Stimulated activated naive CD8-positive, alpha-beta T cell treated with anti-CD3 and anti-CD28 coated beads, Interleukin-15, Interleukin-2, amounts not matched to agents 100 ng/mL and 50 ng/mL, for 24 hours (primary cell): ENCODE measurements around the gene POLE.
A peak's percentile ranks its signal among the peaks of the same experiment; 100 is the strongest.

ENCODE experiments used
- H3K27ac Mint-ChIP-seq: one replicate; pipeline ENCODE4 v1.8.0; 2021; ENCODE audit warnings: mild to moderate bottlenecking, mixed read lengths
- H3K27me3 Mint-ChIP-seq: one replicate; pipeline ENCODE4 v1.8.0; 2021; ENCODE audit warnings: mixed read lengths
- H3K36me3 Mint-ChIP-seq: one replicate; pipeline ENCODE4 v1.8.0; 2021; ENCODE audit warnings: low read depth, mixed read lengths
- H3K4me1 Mint-ChIP-seq: one replicate; pipeline ENCODE4 v1.8.0; 2021; ENCODE audit warnings: low read depth, mixed read lengths
- H3K4me3 Mint-ChIP-seq: one replicate; pipeline ENCODE4 v1.8.0; 2021; ENCODE audit warnings: mild to moderate bottlenecking, mixed read lengths
- H3K9me3 Mint-ChIP-seq: one replicate; pipeline ENCODE4 v1.8.0; 2021; ENCODE audit warnings: mixed read lengths

The POLE gene

GRCh38 chr12:132723764-132724140, 36.6 kb upstream of the POLE start:
- Mint-ChIP-seq H3K4me1 (peaks cover 6% of the 10 kb centered on the region), H3K27me3 (no peaks in the 10 kb centered on the region), H3K9me3 (no peaks in the 10 kb centered on the region), H3K36me3 (peaks cover 79% of the 10 kb centered on the region), H3K27ac (peak overlapping the region; percentile 40), H3K4me3 (no peak overlapping the region)

DNA sequence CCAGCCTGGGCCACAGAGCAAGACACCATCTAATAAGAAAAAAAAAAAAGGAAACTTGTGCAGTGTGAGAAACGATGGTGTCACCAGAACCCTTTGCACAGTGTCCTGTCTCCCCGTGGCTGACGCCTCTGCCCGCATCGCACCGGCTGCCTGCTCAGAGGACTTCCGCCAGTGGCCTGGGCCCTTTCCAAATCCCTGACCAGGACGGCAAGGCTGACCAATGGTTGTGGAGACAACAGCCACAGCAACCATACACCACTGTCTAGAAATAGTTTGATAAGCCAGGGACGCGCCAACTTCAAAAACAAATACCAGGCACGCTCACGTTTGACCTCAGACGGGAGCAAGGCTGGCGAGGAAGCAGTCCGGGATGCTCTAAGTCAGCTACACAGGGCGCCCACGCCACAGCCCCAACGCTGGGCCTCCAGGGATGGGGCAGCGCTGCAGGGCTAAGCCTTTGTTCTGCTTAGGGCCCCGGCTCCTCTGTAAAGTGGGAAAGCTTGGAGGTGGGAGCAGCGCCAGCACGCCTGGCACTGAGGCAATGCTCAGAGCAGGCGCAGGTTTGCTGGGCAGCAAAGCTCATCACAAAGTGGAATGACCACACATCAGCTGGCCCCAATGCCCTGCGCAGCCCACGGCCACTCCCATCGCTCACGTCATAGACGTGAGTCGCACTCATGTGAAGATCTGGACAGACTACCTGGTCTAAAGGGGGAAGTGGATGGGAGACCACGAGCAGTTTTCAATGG, 36.0 kb upstream of the POLE start:
- no peaks in the 10 kb centered on the region for H3K27me3 Mint-ChIP-seq
- peaks cover 76% of the 10 kb centered on the region for H3K36me3 Mint-ChIP-seq
- H3K27ac Mint-ChIP-seq: peak overlapping the region; percentile 40
- H3K4me1 Mint-ChIP-seq: peaks cover 6% of the 10 kb centered on the region
- no peak overlapping the region for H3K4me3 Mint-ChIP-seq
- no peaks in the 10 kb centered on the region for H3K9me3 Mint-ChIP-seq

- Mint-ChIP-seq H3K27ac (no peak overlapping the region), H3K27me3 (no peaks in the 10 kb centered on the region), H3K36me3 (peaks cover 59% of the 10 kb centered on the region), H3K4me3 (peak overlapping the region; percentile 28), H3K4me1 (no peaks in the 10 kb centered on the region), H3K9me3 (no peaks in the 10 kb centered on the region)
These were observed 33.6 kb upstream of the POLE start for GRCh38 chr12:132720606-132721345.

- Mint-ChIP-seq H3K4me1 (no peaks in the 10 kb centered on the region), H3K9me3 (no peaks in the 10 kb centered on the region), H3K36me3 (peaks cover 54% of the 10 kb centered on the region), H3K4me3 (no peak overlapping the region), H3K27me3 (no peaks in the 10 kb centered on the region), H3K27ac (no peak overlapping the region)
These were observed 32.8 kb upstream of the POLE start for GRCh38 chr12:132719954-132720324.

- Mint-ChIP-seq H3K4me3 (no peak overlapping the region), H3K4me1 (peaks cover 3% of the 10 kb centered on the region), H3K9me3 (no peaks in the 10 kb centered on the region), H3K27ac (no peak overlapping the region), H3K27me3 (no peaks in the 10 kb centered on the region), H3K36me3 (peaks cover 57% of the 10 kb centered on the region)
These were observed 32.2 kb upstream of the POLE start for GRCh38 chr12:132719141-132719953.

DNA sequence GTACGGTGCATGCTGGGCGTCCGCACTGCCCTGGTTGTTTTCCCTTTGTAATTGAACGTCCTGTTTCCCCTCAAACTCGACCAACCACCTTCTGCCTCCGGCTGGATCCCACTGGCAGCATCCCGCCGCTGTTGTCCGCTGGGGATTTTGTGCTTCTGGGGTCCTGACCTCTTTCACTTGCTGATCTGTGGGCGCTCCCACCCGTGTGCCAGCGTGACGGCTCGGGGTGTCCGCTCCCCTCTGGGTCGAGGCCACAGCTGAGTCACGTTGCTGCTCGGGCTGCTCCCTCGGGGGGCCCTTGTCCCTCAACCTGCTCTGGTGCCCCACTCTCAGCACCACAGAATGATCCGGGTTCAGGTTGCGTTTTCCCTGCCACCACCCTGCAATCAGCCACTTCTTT, 31.5 kb upstream of the POLE start:
- Mint-ChIP-seq H3K27me3 (no peaks in the 10 kb centered on the region), H3K36me3 (peaks cover 54% of the 10 kb centered on the region), H3K4me3 (no peak overlapping the region), H3K4me1 (peaks cover 6% of the 10 kb centered on the region), H3K27ac (no peak overlapping the region), H3K9me3 (no peaks in the 10 kb centered on the region)

DNA sequence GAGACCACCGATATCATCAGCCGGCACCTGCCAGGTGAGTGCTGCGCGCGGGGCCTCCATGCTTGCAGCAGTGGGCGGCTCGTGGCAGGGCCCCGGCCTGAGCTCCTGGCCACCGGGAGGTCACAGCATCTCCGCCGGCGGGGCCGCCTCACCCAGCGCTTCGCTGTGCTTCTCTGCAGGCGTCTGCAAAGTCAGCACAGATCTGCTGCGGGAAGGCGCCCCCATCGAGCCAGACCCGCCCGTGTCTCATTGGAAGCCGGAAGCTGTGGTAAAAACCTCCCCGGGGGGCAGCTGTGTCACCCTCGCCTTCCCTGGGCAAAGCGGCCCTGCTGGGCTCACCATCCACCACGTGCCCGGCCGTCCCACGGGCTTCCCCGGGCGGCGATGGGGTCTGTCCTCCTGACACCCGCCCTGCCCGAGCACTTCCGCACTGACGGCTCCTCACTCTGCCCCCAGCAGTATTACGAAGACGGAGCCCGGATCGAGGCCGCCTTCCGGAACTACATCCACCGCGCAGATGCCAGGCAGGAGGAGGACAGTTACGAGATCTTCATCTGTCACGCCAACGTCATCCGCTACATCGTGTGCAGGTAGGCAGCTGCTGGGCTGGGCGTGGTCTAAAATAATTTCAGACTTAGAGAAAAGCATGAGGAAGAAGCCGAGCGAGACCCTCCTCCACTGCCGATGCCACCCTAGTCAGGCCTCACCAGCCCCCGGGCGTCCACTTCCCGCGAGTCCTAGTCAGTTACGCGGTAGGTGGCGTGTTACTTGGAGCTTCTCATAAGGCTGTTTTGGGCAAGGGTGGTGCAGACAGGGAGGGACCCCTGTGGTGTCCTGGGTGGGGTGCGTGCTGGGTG, 30.6 kb upstream of the POLE start:
- H3K36me3 Mint-ChIP-seq: peaks cover 54% of the 10 kb centered on the region
- H3K27me3 Mint-ChIP-seq: no peaks in the 10 kb centered on the region
- no peak overlapping the region for H3K27ac Mint-ChIP-seq

GRCh38 chr12:132717011-132717410, 29.9 kb upstream of the POLE start:
- H3K27ac Mint-ChIP-seq: no peak overlapping the region
- H3K27me3 Mint-ChIP-seq: no peaks in the 10 kb centered on the region
- peaks cover 21% of the 10 kb centered on the region for H3K4me1 Mint-ChIP-seq
- peaks cover 57% of the 10 kb centered on the region for H3K36me3 Mint-ChIP-seq
- no peaks in the 10 kb centered on the region for H3K9me3 Mint-ChIP-seq
- no peak overlapping the region for H3K4me3 Mint-ChIP-seq

More for the DNA sequence above, 30.6 kb upstream of the POLE start:
- no peak overlapping the region for H3K4me3 Mint-ChIP-seq
- peaks cover 15% of the 10 kb centered on the region for H3K4me1 Mint-ChIP-seq
- no peaks in the 10 kb centered on the region for H3K9me3 Mint-ChIP-seq

- peaks cover 53% of the 10 kb centered on the region for H3K36me3 Mint-ChIP-seq
These were observed 29.2 kb upstream of the POLE start for GRCh38 chr12:132716356-132716755.

GRCh38 chr12:132715874-132716273, 28.7 kb upstream of the POLE start:
- no peak overlapping the region for H3K4me3 Mint-ChIP-seq
- no peak overlapping the region for H3K27ac Mint-ChIP-seq
- peaks cover 49% of the 10 kb centered on the region for H3K36me3 Mint-ChIP-seq
- peaks cover 28% of the 10 kb centered on the region for H3K4me1 Mint-ChIP-seq
- no peaks in the 10 kb centered on the region for H3K27me3 Mint-ChIP-seq
- no peaks in the 10 kb centered on the region for H3K9me3 Mint-ChIP-seq

More at GRCh38 chr12:132716356-132716755, 29.2 kb upstream of the POLE start:
- H3K27me3 Mint-ChIP-seq: no peaks in the 10 kb centered on the region
- H3K9me3 Mint-ChIP-seq: no peaks in the 10 kb centered on the region
- H3K4me1 Mint-ChIP-seq: peaks cover 28% of the 10 kb centered on the region
- H3K4me3 Mint-ChIP-seq: no peak overlapping the region
- H3K27ac Mint-ChIP-seq: no peak overlapping the region

DNA sequence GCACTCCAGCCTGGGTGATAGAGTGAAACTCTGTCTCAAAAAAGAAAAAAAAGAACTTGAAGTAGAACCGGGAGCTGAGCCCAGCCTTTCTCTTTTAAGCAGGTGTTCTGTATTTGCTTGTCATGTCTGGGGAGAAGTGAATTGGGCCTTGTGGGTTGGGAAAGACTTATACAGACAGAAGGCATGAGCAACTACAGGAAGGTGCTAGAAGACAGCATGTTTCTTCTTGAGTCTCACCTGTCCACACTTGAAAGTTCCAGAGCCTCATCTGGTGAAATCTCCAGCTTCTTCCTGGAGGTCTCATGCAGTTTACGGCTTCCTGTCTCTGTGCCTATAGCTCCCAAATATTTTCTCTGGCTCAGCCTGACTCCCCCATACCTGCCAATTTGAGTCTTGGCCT, 26.0 kb upstream of the POLE start:
- Mint-ChIP-seq H3K36me3 (peaks cover 31% of the 10 kb centered on the region), H3K4me1 (peaks cover 33% of the 10 kb centered on the region), H3K27ac (peak overlapping the region; percentile 40), H3K4me3 (peak overlapping the region; percentile 39), H3K27me3 (no peaks in the 10 kb centered on the region), H3K9me3 (no peaks in the 10 kb centered on the region)

GRCh38 chr12:132711080-132711843, 24.1 kb upstream of the POLE start:
- Mint-ChIP-seq H3K36me3 (peaks cover 35% of the 10 kb centered on the region), H3K27me3 (no peaks in the 10 kb centered on the region), H3K9me3 (peaks cover 4% of the 10 kb centered on the region), H3K4me3 (peak overlapping the region; percentile 85), H3K27ac (peak overlapping the region; percentile 71), H3K4me1 (peaks cover 33% of the 10 kb centered on the region)

DNA sequence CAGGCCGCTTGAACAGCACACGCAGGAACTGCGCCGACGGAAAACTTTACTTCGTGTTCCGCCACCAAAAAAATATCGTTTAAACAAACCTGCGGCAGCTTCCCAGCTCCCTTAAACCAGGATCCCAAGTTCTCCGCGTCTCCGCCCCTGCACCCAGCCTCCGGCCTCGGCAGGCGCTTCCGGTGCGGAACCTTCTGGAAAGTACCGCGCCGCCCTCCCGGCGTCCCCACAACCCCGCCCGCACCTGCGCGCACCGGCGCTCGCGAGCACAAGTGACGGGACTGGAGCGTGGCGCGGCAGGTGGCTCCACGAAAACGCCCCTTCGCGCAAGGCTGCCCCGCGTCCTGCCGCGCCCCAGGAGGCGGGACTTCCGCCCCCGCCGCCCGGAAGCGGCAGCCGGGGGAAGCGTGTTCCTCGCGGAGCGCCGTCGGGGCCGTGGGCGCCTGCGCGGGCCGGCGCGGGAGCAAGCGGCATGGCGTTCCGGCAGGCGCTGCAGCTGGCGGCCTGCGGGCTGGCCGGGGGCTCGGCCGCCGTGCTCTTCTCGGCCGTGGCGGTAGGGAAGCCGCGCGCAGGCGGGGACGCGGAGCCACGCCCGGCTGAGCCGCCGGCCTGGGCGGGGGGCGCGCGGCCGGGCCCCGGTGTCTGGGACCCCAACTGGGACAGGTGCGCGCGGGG, 23.4 kb upstream of the POLE start, which contains the start of gene PGAM5:
Gene PGAM5 (plus strand): TSS at position 438 of the 675 bp plus-strand sequence. CDS start 35 bp downstream, at position 473.
- H3K27me3 Mint-ChIP-seq: no peaks in the 10 kb centered on the region

More for the DNA sequence above, 23.4 kb upstream of the POLE start, which contains the start of gene PGAM5:
- peaks cover 31% of the 10 kb centered on the region for H3K36me3 Mint-ChIP-seq
- peaks cover 4% of the 10 kb centered on the region for H3K9me3 Mint-ChIP-seq
- peaks cover 33% of the 10 kb centered on the region for H3K4me1 Mint-ChIP-seq
- peak within 1 kb of the TSS; percentile 86 for H3K27ac Mint-ChIP-seq
- H3K4me3 Mint-ChIP-seq: peak within 1 kb of the TSS; percentile 85
